ENCODE data around the gene TNRC6C. TPM values are rescaled to one million over a fixed set of nuclear protein-coding genes. Genes with fewer than 3 reads are reported as not detected.

TNRC6C gene
- total and polyA plus RNA-seq, 2 of the 13 experiments (the other 11 are each of a cell fraction or from before 2014, with no cell fraction given) = 0.66 to 4.9 TPM

- TF ChIP-seq ZNF512B (CRISPR knock-in tag; IDR thresholded peaks at IDR 0.05; ENCODE audit: borderline replicate concordance) (0 out of 2 replicates have a peak, but pooled peaks have one; percentile 22), ZNF225 (CRISPR knock-in tag; IDR thresholded peaks at IDR 0.05) (no peak; the same call in 1 of the 2 replicates), BHLHE40 (IDR thresholded peaks at IDR 0.05; ENCODE audit: low read length) (peak; percentile 45; the same call in 1 of the 2 replicates), ZNF891 (CRISPR knock-in tag; IDR thresholded peaks at IDR 0.05) (no peak), TMF1 (CRISPR knock-in tag; IDR thresholded peaks at IDR 0.05; ENCODE audit: low read depth) (no peak), ZNF792 (CRISPR knock-in tag; IDR thresholded peaks at IDR 0.05) (peak; percentile 86; the same call in 1 of the 2 replicates), ZNF205 (CRISPR knock-in tag; IDR thresholded peaks at IDR 0.05) (no peak), ARID5B (CRISPR knock-in tag; IDR thresholded peaks at IDR 0.05) (peak; percentile 67), ARNT2 (CRISPR knock-in tag; IDR thresholded peaks at IDR 0.05; ENCODE audit: low read depth) (no peak), PITX1 (CRISPR knock-in tag; IDR thresholded peaks at IDR 0.05) (peak; percentile 37; the same call in 1 of the 2 replicates), EEA1 (CRISPR knock-in tag; IDR thresholded peaks at IDR 0.05; ENCODE audit: borderline replicate concordance) (no peak; the same call in 1 of the 2 replicates), MBNL3 (CRISPR knock-in tag; conservative IDR thresholded peaks at IDR 0.05) (no peak), SMARCC2 (IDR thresholded peaks at IDR 0.05) (no peak), ZNF337 (CRISPR knock-in tag; IDR thresholded peaks at IDR 0.05; ENCODE audit: borderline replicate concordance, low read depth) (0 out of 2 replicates have a peak, but pooled peaks have one; percentile 23), ZNF615 (CRISPR knock-in tag; IDR thresholded peaks at IDR 0.05; ENCODE audit: borderline replicate concordance) (peak; percentile 61; the same call in 1 of the 2 replicates), ZNF660 (CRISPR knock-in tag; IDR thresholded peaks at IDR 0.05; ENCODE audit: borderline replicate concordance, low read depth) (peak; percentile 69; the same call in 1 of the 2 replicates), RAD21 (CRISPR knock-in tag; IDR thresholded peaks at IDR 0.05) (peak; percentile 8; the same call in 1 of the 2 replicates), ZNF275 (CRISPR knock-in tag; IDR thresholded peaks at IDR 0.05; ENCODE audit: borderline replicate concordance) (peak; percentile 83; the same call in 1 of the 2 replicates), RARG (CRISPR knock-in tag; IDR thresholded peaks at IDR 0.05; ENCODE audit: low read depth) (no peak), HOXD1 (CRISPR knock-in tag; IDR thresholded peaks at IDR 0.05) (no peak; the same call in 1 of the 2 replicates), MXI1 (IDR thresholded peaks at IDR 0.05; ENCODE audit: borderline replicate concordance, low read depth, low read length) (peak; percentile 41; the same call in 1 of the 3 replicates), ZNF354B (CRISPR knock-in tag; IDR thresholded peaks at IDR 0.05) (no peak)
Measured at GRCh38 chr17:78144736-78145641, 186.5 kb downstream of the TNRC6C start (continued).
